Kidney (tissue), 22 donors: ENCODE results near the gene MADD. TPM values are rescaled to one million over a fixed set of nuclear protein-coding genes. Genes with fewer than 3 reads are reported as not detected.
A peak's percentile ranks its signal among the peaks of the same experiment; 100 is the strongest.

Source experiments
- DNase-seq, 5 donors: peaks; one replicate each; pipeline ENCODE4 v3.0.0-alpha.2; 2013 to 2020
- FAIRE-seq: peaks from 2 replicates; lab custom pipeline; 2012; peaks lifted over from hg19 to GRCh38; lab: Jason Lieb, UNC
- H3K27ac ChIP-seq, 2 donors: one replicate each; pipeline ENCODE4 v1.7.0; 2013; ENCODE audit warnings: low read depth in 2 of 2, low read length in 2 of 2, inconsistent platforms in 1 of 2
- H3K27me3 ChIP-seq: one replicate; pipeline ENCODE4 v1.7.1; 2013; ENCODE audit warnings: low read length, inconsistent platforms; ENCODE audit not compliant: control insufficient read depth, insufficient read depth
- H3K36me3 ChIP-seq, 3 donors: one replicate each; pipeline versions ENCODE4 v1.7.0 to v1.7.1; 2013; ENCODE audit warnings: low read length in 3 of 3, control low read depth in 1 of 3, inconsistent platforms in 1 of 3; ENCODE audit not compliant: insufficient read depth in 3 of 3, control insufficient read depth in 2 of 3
- H3K4me1 ChIP-seq, 3 donors: one replicate each; pipeline versions ENCODE4 v1.7.0 to v1.7.1; 2013; ENCODE audit warnings: low read length in 3 of 3, inconsistent platforms in 1 of 3, low read depth in 1 of 3; ENCODE audit not compliant: control insufficient read depth in 2 of 3, insufficient read depth in 2 of 3
- H3K4me3 ChIP-seq, 3 donors: one replicate each; pipeline versions ENCODE4 v1.7.0 to v1.8.1; 2013; ENCODE audit warnings: low read length in 3 of 3, control low read depth in 1 of 3, inconsistent platforms in 1 of 3
- H3K9ac ChIP-seq, 3 donors: one replicate each; pipeline versions ENCODE4 v1.7.0 to v1.7.1; 2013; ENCODE audit warnings: low read length in 3 of 3, control low read depth in 1 of 3, inconsistent platforms in 1 of 3
- H3K9me3 ChIP-seq, 3 donors: one replicate each; pipeline versions ENCODE4 v1.7.0 to v1.7.1; 2013; ENCODE audit warnings: low read length in 3 of 3, control low read depth in 1 of 3, inconsistent platforms in 1 of 3; ENCODE audit not compliant: control insufficient read depth in 2 of 3, insufficient read depth in 1 of 3
- intact Hi-C: fragments of 100-400 bp; cut with DNase I; formaldehyde crosslinking; loops from one replicate; pipeline ENCODE4 v1.11.1; 2022
- long read RNA-seq, 10 donors: library from polyadenylated mRNA in 1 of 10; unstranded in 1 of 10; transcript quantifications; one replicate each; pipeline ENCODE4 v2.0.0 and lab custom pipeline, GENCODE V29; 2021 to 2026
- polyA plus RNA-seq: library from polyadenylated mRNA; stranded (reverse); fragments of 350-450 nt; fragmentation: Illumina TruSeq; extraction: RNeasy Lipid Tissue Mini Kit (QIAGEN cat#74804); gene quantifications from one replicate; pipeline ENCODE4 v1.2.3, GENCODE V29; 2014; ENCODE audit warnings: low read depth, low replicate concordance; ENCODE audit not compliant: insufficient read depth
- total RNA-seq: library from RNA; stranded (reverse); fragmentation: NEBNext Ultra II Directional; extraction: Animal tissue kit (Norgen Biotek cat#: 25700); gene quantifications from one replicate; pipeline ENCODE4 v1.2.1, GENCODE V29; 2021
- TF ChIP-seq, protein P1 (sequence below): IDR thresholded peaks from 3 replicates; pipeline ENCODE4 v1.5.1; 2012; ENCODE audit warnings: mild to moderate bottlenecking, moderate library complexity, borderline replicate concordance; ENCODE audit not compliant: insufficient read depth; ENCODE audit errors: extremely low read depth
- donor health status: control.
- donor health status: control.
- donor health status: control.
- donor health status: control.
- donor health status: control.
- donor health status: DM: yes; HTN: yes; CAD: no.
- donor health status: Normal renal cell carcinoma (clear cell type).

MADD gene
- total RNA-seq (39.2 TPM), polyA plus RNA-seq (19.0 TPM)
- long read RNA-seq, donor 1, partial matches to known transcripts = 0 of 1 reads
- long read RNA-seq, donor 1, other reads (novel, unspliced or antisense) = 0 of 1 reads
- long read RNA-seq, donor 2 = 0 reads
- long read RNA-seq, donor 3, partial matches to known transcripts = 0 of 3 reads
- long read RNA-seq, donor 3, other reads (novel, unspliced or antisense) = 0 of 3 reads
- long read RNA-seq, donor 4 = 0 reads
- long read RNA-seq, donor 5 = 0 reads
- long read RNA-seq, donor 6 = 0 reads
- long read RNA-seq, donor 7, partial matches to known transcripts = 8 of 15 reads
- long read RNA-seq, donor 7, other reads (novel, unspliced or antisense) = 6 of 15 reads
- long read RNA-seq, donor 8, partial matches to known transcripts = 0 of 1 reads
- long read RNA-seq, donor 8, other reads (novel, unspliced or antisense) = 0 of 1 reads
- long read RNA-seq, donor 9 = 0 reads
- long read RNA-seq, donor 10, partial matches to known transcripts = 7 of 7 reads
- long read RNA-seq, donor 10, other reads (novel, unspliced or antisense) = 0 of 7 reads

DNA sequence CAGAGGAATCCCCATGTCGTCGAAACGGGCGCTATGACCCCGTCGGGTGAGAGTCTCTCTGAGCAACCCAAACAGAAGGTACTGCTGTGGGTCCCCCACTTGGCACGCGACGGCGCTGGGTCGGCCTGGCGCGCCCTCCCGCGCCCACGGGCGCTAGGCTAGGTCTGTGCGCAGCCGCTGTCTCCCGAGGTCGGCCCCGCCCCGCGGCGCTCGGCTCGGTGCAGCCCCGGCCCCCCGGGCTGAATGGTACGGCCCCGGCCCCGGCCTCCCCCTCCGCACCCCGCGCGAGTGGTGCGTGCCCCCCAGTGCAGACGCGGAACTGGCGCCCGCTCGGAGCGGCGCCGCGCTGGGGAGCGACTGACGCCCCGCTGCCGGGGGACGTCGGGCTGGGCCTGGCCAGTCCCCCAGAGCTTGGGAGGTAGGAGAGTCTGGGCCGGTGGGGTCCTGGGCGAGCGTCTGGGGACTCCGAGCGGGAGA lies at the start of gene MADD:
TSS of gene MADD (plus strand) at position 305 of the 477 bp plus-strand sequence.
- peak within 1 kb of the TSS; percentile 79 to 81 (median 79) for H3K4me3 ChIP-seq
- H3K9ac ChIP-seq = peak within 1 kb of the TSS; percentile 55 to 78 (median 69)
- intact Hi-C loops = no loop called here
- TF ChIP-seq, protein P1, sequence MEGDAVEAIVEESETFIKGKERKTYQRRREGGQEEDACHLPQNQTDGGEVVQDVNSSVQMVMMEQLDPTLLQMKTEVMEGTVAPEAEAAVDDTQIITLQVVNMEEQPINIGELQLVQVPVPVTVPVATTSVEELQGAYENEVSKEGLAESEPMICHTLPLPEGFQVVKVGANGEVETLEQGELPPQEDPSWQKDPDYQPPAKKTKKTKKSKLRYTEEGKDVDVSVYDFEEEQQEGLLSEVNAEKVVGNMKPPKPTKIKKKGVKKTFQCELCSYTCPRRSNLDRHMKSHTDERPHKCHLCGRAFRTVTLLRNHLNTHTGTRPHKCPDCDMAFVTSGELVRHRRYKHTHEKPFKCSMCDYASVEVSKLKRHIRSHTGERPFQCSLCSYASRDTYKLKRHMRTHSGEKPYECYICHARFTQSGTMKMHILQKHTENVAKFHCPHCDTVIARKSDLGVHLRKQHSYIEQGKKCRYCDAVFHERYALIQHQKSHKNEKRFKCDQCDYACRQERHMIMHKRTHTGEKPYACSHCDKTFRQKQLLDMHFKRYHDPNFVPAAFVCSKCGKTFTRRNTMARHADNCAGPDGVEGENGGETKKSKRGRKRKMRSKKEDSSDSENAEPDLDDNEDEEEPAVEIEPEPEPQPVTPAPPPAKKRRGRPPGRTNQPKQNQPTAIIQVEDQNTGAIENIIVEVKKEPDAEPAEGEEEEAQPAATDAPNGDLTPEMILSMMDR = no peak
- H3K27ac ChIP-seq = peak within 1 kb of the TSS; percentile 91 to 93
- FAIRE-seq (no peak), DNase-seq (peak in 4 of 5 donors; percentile 83 to 96 (median 88))
- no peaks in the 10 kb centered on the region for H3K9me3 ChIP-seq
- H3K27me3 ChIP-seq = no peaks in the 10 kb centered on the region
- peaks cover 0 to 3% (median 0%) of the 10 kb centered on the region in 3 donors for H3K36me3 ChIP-seq
- peaks cover 8 to 26% (median 14%) of the 10 kb centered on the region in 3 donors for H3K4me1 ChIP-seq

DNA sequence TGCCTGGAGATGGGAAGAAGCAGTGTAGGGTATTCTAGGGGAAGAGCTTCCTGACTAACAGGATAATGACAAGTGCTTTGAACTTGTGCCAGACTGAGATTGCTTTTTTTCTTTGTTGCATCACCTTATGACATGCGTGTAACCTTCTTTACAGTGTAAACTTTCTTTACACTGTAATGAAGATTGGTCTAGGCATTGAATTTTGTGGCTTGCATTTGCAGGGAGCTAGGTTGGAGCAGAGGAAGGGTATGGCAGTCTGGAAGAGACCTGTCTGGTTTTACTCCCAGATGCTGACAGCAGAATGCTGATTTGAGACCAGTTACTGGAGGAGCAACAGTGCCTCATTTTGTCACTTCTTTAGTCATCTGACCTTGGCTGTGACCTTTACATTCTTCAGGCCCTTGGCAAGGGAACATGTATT lies 49.5 kb upstream of the MADD start:
- H3K9ac ChIP-seq = no peak overlapping the region
- peaks cover 4 to 13% (median 13%) of the 10 kb centered on the region in 3 donors for H3K4me1 ChIP-seq
- H3K4me3 ChIP-seq = no peak overlapping the region
- TF ChIP-seq, protein P1 = no peak
- no peaks in the 10 kb centered on the region for H3K36me3 ChIP-seq
- no peak for DNase-seq
- FAIRE-seq = no peak
- no peaks in the 10 kb centered on the region for H3K9me3 ChIP-seq
- H3K27me3 ChIP-seq = no peaks in the 10 kb centered on the region
- H3K27ac ChIP-seq = no peak overlapping the region
- intact Hi-C loops = no loop called here

DNA sequence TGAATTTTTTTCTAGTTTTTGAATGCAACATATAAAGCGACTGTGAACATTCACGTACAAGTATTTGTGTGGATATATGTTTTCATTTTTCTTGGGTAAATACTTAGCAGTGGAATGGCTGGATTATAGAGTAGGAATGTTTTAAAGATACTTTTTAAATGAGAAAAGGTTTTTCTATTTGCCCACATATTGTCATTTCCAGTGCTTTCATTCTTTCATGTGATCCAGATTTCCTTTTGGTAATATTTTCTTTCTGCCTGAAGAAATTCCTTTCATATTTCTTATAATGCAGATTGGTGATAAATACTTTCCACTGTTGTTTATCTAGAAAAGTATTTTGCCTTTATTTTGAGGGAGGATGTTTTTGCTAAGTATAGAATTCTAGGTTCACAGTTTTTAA lies 47.2 kb upstream of the MADD start:
- TF ChIP-seq, protein P1 = no peak
- no peaks in the 10 kb centered on the region for H3K9me3 ChIP-seq
- no peak overlapping the region for H3K9ac ChIP-seq
- intact Hi-C loops = no loop called here
- no peaks in the 10 kb centered on the region for H3K27me3 ChIP-seq
- FAIRE-seq = no peak
- DNase-seq = no peak
- no peak overlapping the region for H3K27ac ChIP-seq
- H3K36me3 ChIP-seq = no peaks in the 10 kb centered on the region
- H3K4me3 ChIP-seq = no peak overlapping the region
- H3K4me1 ChIP-seq = no peaks in the 10 kb centered on the region
